ENCODE data around the gene SH3PXD2A.

- TF ChIP-seq CTCF (IDR thresholded peaks at IDR 0.05) (no peak), EP300 (IDR thresholded peaks at IDR 0.05) (no peak), POLR2A (IDR thresholded peaks at IDR 0.05) (no peak)
Measured at GRCh38 chr10:103762916-103763315, 92.5 kb downstream of the SH3PXD2A start.

All from sigmoid colon (tissue), 4 donors.